G401 (cell line): ENCODE results near the gene CREB1. TPM values are rescaled to one million over a fixed set of nuclear protein-coding genes. Genes with fewer than 3 reads are reported as not detected.
"Not testable (repeated sequence)": the region's sequence is repeated elsewhere in the genome, so short reads cannot be mapped to it uniquely, and the experiment has no call there.

Experiments used
- DNase-seq: peaks from one replicate; pipeline ENCODE4 v3.0.0-alpha.2; 2015; ENCODE audit warnings: low spot score
- in situ Hi-C: cut with HindIII; loops from 2 replicates; pipeline ENCODE4 v1.10.0; 2016; ENCODE audit warnings: low sequenced_read_pairs, mixed read lengths
- total RNA-seq: library from RNA; depleted of rRNA; stranded (reverse); fragments of >200 nt; shearing (Covaris generic); gene quantifications from 2 replicates; pipeline ENCODE4 v1.2.3, GENCODE V29; 2014; rRNA removed

Gene CREB1
- total RNA-seq, 1 experiment from 2014 or later, result 60.0 TPM

DNA sequence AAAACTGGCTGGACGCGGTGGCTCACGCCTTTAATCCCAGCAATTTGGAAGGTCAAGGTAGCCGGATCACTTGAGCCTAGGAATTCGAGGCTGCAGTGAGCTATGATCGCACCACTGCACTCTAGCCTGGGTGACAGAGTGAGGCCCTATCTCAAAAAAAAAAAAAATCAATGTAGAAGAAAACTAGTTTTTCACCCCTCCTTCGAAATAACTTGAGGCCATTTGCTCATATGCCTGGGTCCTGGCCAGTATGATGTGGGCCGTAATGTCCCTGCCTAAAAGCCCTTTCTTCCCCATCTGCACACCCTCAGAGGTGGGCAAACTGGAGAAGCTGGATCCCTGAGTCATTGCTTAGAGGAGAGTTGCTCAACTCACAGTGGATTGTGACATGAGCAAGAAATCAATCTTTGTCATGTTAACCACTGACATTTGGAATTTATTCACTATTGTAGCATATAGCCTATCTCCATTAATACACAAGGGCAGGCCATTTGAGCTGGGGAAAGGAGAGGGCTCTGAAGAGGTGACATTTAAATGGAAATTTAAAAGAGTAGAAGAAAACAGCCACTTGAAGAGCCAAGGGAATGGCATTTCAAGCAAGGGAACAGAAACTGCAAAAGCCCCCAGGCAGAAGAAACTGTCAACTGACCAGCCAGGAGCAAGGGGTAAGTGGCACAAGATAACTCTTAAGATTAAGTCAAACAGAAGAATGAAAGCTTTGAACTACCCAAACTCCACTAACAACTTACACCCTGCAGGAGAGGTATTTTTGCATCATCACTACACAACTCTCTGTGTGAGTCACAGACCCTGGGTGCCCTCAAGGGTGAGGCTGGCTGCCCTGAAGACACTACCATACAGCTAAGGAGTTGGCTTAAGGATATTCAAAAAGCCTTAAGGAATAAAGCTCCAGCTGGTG lies 103.1 kb downstream of the CREB1 start:
- in situ Hi-C loops, result no loop called here
- DNase-seq, result no peak

DNA sequence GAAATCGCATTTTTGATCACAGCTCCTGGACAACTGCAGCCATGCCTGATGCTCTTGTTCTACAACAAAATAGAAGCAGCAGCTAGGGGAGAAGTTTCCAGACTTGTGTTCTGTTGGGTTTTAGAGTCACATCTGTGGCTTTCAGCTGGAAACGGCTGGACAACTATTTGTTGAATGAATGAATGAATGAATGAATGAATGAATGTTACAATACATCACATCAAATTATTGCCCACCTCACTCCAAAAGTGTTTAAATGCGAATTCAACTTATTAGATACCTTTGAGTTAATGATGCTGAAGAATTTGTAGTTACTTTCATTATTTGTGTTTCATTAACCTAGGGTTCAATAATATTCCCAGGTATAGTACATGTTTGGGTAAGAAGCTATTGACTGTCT lies 103.9 kb downstream of the CREB1 start:
- no peak for DNase-seq
- in situ Hi-C loops, result no loop called here

GRCh38 chr2:207635468-207636200 lies 105.9 kb downstream of the CREB1 start:
- DNase-seq, result no peak
- in situ Hi-C loops, result no loop called here

- DNase-seq, in situ Hi-C loops: not testable (repeated sequence)
Measured at GRCh38 chr2:207639288-207639687, 109.5 kb downstream of the CREB1 start.

- DNase-seq, result no peak
- in situ Hi-C loops, result no loop called here
Measured at GRCh38 chr2:207640160-207640559, 110.4 kb downstream of the CREB1 start.

DNA sequence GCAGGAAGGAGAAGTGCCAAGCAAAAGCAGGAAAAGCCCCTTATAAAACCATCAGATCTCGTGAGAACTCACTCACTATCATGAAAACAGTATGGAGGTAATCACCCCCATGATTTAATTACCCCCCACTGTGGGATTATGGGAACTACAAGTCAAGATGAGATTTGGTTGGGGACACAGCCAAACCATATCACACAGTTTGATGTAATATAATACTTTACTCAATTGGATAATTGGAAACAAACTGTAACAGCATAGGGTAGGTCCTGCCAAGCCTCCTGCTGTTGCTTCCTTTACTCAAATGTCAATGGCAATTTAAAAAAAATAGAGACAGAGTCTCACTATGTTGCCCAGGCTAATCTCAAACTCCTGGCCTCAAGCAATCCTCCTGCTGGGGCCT lies 110.9 kb downstream of the CREB1 start:
- no peak for DNase-seq
- in situ Hi-C loops, result no loop called here

DNA sequence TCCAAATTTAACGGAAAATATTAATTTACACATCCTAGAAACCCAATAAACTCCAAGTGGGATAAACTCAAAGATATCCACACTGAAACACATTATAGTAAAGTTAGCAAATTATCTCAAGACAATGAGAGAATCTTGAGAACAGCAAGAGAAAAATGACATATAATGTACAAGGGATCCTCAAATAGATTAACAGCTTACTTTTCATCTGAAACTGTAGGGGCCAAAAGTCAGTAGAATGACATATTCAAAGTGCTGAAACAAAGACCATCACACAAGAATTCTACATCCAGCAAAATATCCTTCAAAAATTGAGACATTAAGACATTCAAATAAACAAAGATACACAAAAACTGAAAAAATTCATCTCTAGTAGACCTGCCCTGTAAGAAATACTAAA lies 114.1 kb downstream of the CREB1 start:
- in situ Hi-C loops, result no loop called here
- no peak for DNase-seq

DNA sequence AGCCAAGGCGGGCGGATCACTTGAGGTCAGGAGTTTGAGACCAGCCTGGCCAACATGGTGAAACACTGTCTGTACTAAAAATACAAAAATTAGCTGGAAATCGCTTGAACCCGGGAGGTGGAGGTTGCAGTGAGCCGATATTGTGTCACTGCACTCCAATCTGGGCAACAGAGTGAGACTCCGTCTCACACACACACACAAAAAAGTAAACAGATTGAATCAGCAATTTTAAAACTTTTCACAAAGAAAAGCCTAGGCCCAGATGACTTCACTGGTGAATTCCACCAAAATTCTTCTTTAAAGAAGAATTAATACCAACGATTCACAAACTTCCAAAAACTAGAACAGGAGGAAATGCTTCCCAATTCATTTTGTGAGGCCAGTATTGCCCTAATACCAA lies 116.8 kb downstream of the CREB1 start:
- in situ Hi-C loops, DNase-seq: not testable (repeated sequence)

Other genes starting within 250 kb of the CREB1 start
- gene METTL21A, start 95.4 kb downstream of the CREB1 start, total RNA-seq, result 72.0 and 73.8 TPM in 2 replicates
- gene CCNYL1, start 181.7 kb downstream of the CREB1 start, total RNA-seq, result 39.6 and 43.0 TPM in 2 replicates
- 30.5 and 30.8 TPM in 2 replicates for gene FZD5, start 239.9 kb downstream of the CREB1 start, total RNA-seq